Ureter (tissue), 1 donor: ENCODE measurements around the gene LRWD1. TPM values are rescaled to one million over a fixed set of nuclear protein-coding genes. Genes with fewer than 3 reads are reported as not detected.
"Not testable (repeated sequence)": the region's sequence is repeated elsewhere in the genome, so short reads cannot be mapped to it uniquely, and the experiment has no call there.

ENCODE experiments used
- DNase-seq: peaks from one replicate; pipeline ENCODE4 v3.0.0-alpha.2; 2020; ENCODE audit warnings: low spot score
- total RNA-seq: library from RNA; stranded (reverse); gene quantifications from one replicate; pipeline ENCODE4 v1.2.4, GENCODE V29; 2023
- donor health status: DM: yes; HTN: yes; CAD: no.

LRWD1 gene
- total RNA-seq, 1 donor from 2014 or later, result 11.4 TPM

GRCh38 chr7:102468478-102469350 is 3.9 kb downstream of the LRWD1 start:
- no peak for DNase-seq

- DNase-seq, result no peak
Observed at GRCh38 chr7:102469351-102469971, 4.7 kb downstream of the LRWD1 start.

GRCh38 chr7:102469972-102470825 is 5.4 kb downstream of the LRWD1 start:
- no peak for DNase-seq

GRCh38 chr7:102471791-102472125 is 7.0 kb downstream of the LRWD1 start:
- no peak for DNase-seq

GRCh38 chr7:102472126-102473041 is 7.6 kb downstream of the LRWD1 start:
- DNase-seq, result no peak

GRCh38 chr7:102473271-102473991 is 8.6 kb downstream of the LRWD1 start:
- DNase-seq, result no peak

- not testable (repeated sequence) for DNase-seq
Observed at GRCh38 chr7:102474116-102474515, 9.3 kb downstream of the LRWD1 start.

- DNase-seq, result not testable (repeated sequence)
Observed at GRCh38 chr7:102474736-102475435, 10.1 kb downstream of the LRWD1 start.

GRCh38 chr7:102478314-102479208 is 13.8 kb downstream of the LRWD1 start, which contains the start of gene POLR2J:
TSS of gene POLR2J (minus strand) at chr7:102478922. CDS start at chr7:102478860, 62 bp downstream.
- DNase-seq, result peak; percentile 94

GRCh38 chr7:102479209-102479584 is 14.4 kb downstream of the LRWD1 start:
- DNase-seq, result not testable (repeated sequence)

GRCh38 chr7:102479982-102480637 is 15.3 kb downstream of the LRWD1 start:
- DNase-seq, result peak; percentile 45

- DNase-seq, result not testable (repeated sequence)
Observed at GRCh38 chr7:102481962-102482361, 17.2 kb downstream of the LRWD1 start.

GRCh38 chr7:102484317-102484716 is 19.5 kb downstream of the LRWD1 start:
- not testable (repeated sequence) for DNase-seq

- DNase-seq, result peak; percentile 45
Observed at GRCh38 chr7:102490529-102491075, 25.8 kb downstream of the LRWD1 start.

GRCh38 chr7:102493220-102493935 is 28.6 kb downstream of the LRWD1 start:
- DNase-seq, result peak; percentile 15

- peak; percentile 37 for DNase-seq
Observed at GRCh38 chr7:102494026-102494425, 29.2 kb downstream of the LRWD1 start.
